LNCAP (cell line): ENCODE measurements around the gene TMEM59.

ENCODE experiments used
- CTCF ChIP-seq: fragments of 450-650 bp; IDR thresholded peaks from 2 replicates; pipeline ENCODE4 v1.5.1; 2017; ENCODE audit warnings: mild to moderate bottlenecking

The TMEM59 gene

GRCh38 chr1:54051933-54052430, 1.0 kb downstream of the TMEM59 start:
- no peak for TF ChIP-seq CTCF

DNA sequence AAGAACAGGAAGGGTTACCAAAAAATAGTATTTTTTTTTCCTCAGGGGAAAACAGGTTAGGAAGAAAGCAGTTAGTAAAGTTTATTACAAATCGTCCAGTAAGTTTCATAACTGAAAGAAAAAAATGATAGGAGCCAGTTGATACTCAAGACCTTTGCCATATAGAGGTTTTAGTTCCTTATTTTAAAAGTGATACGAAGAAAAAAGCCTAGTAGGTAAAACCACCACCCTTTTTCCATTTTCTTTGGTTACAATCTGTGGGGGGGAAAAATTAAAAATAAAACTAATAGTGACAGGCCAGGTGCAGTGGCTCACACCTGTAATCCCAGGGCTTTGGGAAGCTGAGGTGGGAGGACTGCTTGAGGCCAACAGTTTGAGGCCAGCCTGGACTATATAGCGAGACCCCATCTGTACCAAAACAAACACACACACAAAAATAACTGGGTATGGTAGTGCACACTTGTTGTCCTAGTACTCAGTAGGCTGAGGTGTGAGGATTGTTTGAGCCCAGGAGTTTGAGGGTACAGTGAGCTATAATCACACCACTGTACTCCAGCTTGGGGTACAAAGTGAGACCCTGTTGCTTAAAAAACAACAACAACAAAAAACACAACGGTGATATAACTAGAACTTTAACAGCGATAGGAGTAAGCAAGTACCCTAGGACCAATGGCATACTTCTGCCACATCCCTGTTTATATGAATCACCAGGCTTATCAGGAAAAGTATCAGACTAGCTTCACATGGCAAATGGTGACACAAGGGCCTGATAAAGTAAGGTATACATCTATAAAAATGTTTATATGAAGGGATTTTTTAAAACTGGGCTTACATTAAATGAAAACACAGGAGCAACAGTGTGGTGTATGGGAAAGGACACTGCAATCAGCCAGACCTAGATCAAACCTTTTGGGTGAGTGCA, 5.4 kb downstream of the TMEM59 start:
- no peak for TF ChIP-seq CTCF

GRCh38 chr1:54046671-54047383, 6.2 kb downstream of the TMEM59 start:
- TF ChIP-seq CTCF: no peak

DNA sequence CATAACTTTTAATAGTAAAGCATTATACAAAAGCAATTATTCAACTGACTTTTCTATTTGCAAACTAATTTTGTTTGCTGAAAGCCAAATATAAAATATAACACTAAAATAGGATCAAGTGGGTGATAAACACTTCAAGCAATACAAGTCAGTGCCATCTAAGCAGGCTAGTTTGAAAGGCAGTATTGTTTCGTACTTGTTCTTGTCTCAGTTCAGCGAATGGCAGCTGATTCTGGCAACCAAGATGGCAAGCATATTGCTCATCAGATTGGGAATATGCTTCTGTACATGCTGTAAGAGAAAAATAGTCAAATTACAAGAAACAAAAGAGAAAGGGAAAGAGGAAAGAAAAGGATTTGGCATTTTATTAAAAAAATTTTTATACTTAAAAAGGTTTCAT, 7.5 kb downstream of the TMEM59 start:
- no peak for TF ChIP-seq CTCF

DNA sequence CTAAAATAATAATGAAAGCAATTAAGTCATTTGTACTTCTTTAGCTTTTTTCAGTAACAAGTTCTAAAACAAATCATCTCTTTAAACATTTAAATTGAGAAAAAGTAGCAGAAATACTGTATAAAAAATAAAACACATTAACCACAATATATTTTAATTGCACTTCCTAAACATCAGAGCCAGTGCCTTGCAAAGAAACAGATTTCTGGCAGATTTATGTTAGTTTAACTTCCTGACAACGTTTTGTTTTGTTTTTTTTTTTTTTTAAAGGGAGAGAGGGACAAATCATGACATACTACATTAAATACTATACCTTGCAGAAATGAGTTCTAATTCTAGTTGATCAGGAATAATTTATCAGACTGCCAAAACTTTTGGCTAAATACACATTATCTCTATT, 11.2 kb downstream of the TMEM59 start:
- TF ChIP-seq CTCF: no peak

DNA sequence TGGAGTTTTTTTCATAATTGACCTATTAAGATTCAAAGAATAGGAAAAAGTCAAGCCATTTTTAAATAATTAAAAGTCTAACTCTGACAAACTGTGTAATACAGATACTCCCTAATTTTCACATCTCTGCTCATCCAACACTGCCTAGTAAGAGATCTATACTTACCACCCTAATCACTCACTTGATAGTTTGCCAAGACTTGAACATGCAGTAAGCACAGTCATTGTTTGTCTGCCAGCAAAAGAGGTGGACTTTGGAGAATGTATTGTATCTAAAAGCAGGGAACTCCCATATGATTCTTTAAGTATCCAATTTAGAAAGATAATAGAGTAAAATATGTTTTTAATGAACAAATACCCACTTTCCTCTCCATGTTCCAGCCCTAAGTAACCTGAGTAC, 15.5 kb downstream of the TMEM59 start:
- TF ChIP-seq CTCF: no peak

DNA sequence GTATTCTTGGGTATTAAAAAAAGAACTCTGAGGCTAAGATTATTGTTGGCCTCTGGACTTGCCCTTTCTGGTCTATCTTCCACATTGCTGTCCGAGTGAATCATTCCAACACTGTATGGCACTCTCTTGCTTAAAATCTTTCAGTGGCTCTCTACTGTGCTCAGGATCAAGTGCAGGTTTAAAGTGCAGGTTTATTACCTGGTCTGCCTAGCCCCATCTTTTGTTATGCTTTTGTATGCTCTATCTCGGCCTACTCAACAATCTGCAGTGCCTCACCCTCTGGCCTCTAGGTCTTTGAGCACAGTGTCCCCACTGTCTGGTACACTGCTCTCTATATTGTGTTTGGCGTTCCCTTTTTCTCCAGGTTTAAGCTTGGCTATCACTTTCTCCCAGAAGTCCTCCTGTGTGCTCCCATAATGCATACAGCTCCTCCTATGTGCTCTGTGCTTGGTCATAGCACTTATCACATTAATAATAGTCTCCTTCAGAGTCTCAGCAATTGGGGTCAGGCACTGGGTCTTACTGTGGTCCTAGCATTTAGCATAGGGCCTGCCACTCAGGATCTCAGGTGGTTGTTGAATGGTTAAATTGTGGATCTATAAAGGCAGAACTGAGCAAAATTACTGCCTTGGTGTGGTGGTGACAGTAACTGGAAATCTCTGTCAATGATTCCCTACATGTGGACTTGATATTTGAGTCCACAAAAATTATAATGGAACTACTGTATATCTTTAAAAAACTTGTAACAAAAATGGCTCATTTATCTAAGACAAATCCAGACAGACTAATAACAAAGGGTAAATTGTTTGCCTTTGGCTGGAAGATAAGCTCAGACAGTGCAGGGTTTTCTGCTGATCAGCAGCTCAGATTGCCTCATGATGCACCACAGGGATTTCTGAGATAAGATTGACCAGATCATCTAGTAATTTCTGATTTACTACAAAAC, 24.4 kb downstream of the TMEM59 start:
- TF ChIP-seq CTCF: no peak
